ENCODE measurements around the gene MARK1.

- TF ChIP-seq, protein P1, sequence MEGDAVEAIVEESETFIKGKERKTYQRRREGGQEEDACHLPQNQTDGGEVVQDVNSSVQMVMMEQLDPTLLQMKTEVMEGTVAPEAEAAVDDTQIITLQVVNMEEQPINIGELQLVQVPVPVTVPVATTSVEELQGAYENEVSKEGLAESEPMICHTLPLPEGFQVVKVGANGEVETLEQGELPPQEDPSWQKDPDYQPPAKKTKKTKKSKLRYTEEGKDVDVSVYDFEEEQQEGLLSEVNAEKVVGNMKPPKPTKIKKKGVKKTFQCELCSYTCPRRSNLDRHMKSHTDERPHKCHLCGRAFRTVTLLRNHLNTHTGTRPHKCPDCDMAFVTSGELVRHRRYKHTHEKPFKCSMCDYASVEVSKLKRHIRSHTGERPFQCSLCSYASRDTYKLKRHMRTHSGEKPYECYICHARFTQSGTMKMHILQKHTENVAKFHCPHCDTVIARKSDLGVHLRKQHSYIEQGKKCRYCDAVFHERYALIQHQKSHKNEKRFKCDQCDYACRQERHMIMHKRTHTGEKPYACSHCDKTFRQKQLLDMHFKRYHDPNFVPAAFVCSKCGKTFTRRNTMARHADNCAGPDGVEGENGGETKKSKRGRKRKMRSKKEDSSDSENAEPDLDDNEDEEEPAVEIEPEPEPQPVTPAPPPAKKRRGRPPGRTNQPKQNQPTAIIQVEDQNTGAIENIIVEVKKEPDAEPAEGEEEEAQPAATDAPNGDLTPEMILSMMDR (conservative IDR thresholded peaks at IDR 0.05; ENCODE audit: low read depth, low read length): no peak
- TF ChIP-seq POLR2A (IDR thresholded peaks at IDR 0.05; ENCODE audit: low read depth, low read length) (no peak), CHD1 (IDR thresholded peaks at IDR 0.05; ENCODE audit: low read depth, low read length) (no peak), CEBPB (IDR thresholded peaks at IDR 0.05; ENCODE audit: low read depth, low read length) (no peak), MAZ (IDR thresholded peaks at IDR 0.05; ENCODE audit: borderline replicate concordance, low read depth, low read length) (no peak), MAFK (IDR thresholded peaks at IDR 0.05; ENCODE audit: low read depth, low read length) (peak; percentile 57), RAD21 (IDR thresholded peaks at IDR 0.05; ENCODE audit: low read length) (no peak), MXI1 (IDR thresholded peaks at IDR 0.05; ENCODE audit: borderline replicate concordance, low read depth, low read length) (no peak)
Observed at GRCh38 chr1:220564216-220564615, 36.3 kb downstream of the MARK1 start.
